ENCODE measurements around the gene KYNU.
"Not testable (repeated sequence)": the region's sequence is repeated elsewhere in the genome, so short reads cannot be mapped to it uniquely, and the experiment has no call there.

Gene KYNU

DNA sequence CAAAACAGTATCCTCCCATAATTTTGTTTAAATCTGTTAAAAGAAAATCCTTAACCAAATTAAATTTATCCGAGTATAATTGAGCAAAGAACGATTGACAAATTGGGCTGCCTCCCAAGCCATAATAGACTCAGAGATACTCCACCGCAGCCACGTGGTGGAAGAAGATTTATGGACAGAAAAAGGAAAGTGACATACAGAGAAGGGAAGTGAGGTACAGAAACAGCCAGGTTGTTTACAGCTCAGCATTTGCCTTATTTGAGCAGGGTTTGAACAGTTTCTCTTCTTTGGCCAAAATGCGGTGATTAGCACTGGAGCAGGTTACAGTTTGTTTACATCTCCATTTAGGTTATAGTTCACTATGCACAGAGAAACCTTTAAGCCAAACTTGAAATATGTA, 60.8 kb downstream of the KYNU start:
- Histone ChIP-seq H3K9me3 (ENCODE audit: control insufficient read depth, insufficient read depth, low read length) (no peaks in the 10 kb centered on the region), H3K4me1 (ENCODE audit: control insufficient read depth, insufficient read depth, low read length) (no peaks in the 10 kb centered on the region), H3K27me3 (ENCODE audit: control insufficient read depth, insufficient read depth, low read length) (0 out of 2 replicates have a peak, but pooled peaks cover 1% of the 10 kb centered on the region), H3K36me3 (ENCODE audit: control insufficient read depth, insufficient read depth, low read length) (no peaks in the 10 kb centered on the region), H3K27ac (ENCODE audit: low read length) (no peak overlapping the region), H3K4me3 (ENCODE audit: low read length) (no peak overlapping the region)
- no CpG with 5 or more reads among the region's 5 CpGs for WGBS (ENCODE audit: insufficient coverage, insufficient read length)
- no peak for DNase-seq (ENCODE audit: low read depth, low spot score)

DNA sequence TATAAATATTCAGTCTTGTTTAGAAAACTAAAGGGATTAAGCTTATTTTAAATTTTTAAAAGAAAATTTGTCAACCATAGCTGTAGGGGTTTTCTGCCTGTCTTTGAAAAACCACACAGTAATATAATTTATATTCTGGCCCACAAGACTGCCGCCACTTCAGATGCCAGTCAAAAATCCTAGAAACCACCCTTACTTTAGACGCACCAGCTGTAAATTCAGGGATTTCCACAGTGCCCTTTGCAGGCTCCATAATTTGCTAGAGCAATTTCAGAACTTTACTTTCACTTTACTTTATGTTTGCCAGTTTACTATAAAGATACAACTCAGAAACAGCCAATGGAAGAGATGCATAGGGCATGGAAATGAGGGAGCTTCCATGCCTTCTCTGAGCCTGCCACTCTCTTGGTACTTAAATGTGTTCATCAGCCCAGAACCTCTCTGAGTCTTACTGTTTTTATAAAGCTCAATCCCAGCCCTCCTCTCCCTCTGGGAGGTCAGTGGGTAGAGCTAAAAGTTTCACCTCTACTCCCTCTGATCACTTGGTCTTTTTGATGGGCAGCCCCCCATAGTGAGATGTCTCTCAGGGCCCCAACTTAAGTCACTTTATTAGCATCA, 63.3 kb downstream of the KYNU start:
- DNase-seq (ENCODE audit: low read depth, low spot score): no peak
- no CpG with 5 or more reads among the region's 2 CpGs for WGBS (ENCODE audit: insufficient coverage, insufficient read length)
- Histone ChIP-seq H3K9me3 (ENCODE audit: control insufficient read depth, insufficient read depth, low read length) (no peaks in the 10 kb centered on the region), H3K4me3 (ENCODE audit: low read length) (no peak overlapping the region), H3K36me3 (ENCODE audit: control insufficient read depth, insufficient read depth, low read length) (no peaks in the 10 kb centered on the region), H3K4me1 (ENCODE audit: control insufficient read depth, insufficient read depth, low read length) (no peaks in the 10 kb centered on the region), H3K27me3 (ENCODE audit: control insufficient read depth, insufficient read depth, low read length) (0 out of 2 replicates have a peak, but pooled peaks cover 1% of the 10 kb centered on the region), H3K27ac (ENCODE audit: low read length) (no peak overlapping the region)

DNA sequence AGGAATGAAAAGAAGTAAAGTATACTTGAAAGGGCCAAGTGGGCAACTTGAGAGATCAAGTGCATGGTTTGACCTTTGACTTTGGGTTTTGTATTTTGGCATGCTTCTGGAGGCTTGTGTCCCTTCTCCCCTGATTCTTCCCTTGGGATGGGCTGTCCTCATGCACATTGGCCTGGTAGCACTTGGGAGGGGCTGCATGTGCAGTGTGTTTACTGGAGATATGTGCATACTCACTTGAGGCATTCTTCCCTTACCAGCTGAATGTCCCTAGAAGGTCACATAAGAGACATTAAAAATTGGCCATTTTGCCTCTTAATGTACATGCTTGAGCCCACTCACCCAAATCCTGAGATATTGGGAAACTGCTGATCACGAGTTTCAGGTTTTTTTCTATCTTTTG, 65.2 kb downstream of the KYNU start:
- Histone ChIP-seq H3K4me3 (ENCODE audit: low read length) (no peak overlapping the region), H3K27me3 (ENCODE audit: control insufficient read depth, insufficient read depth, low read length) (no peaks in the 10 kb centered on the region), H3K9me3 (ENCODE audit: control insufficient read depth, insufficient read depth, low read length) (no peaks in the 10 kb centered on the region), H3K4me1 (ENCODE audit: control insufficient read depth, insufficient read depth, low read length) (no peaks in the 10 kb centered on the region), H3K36me3 (ENCODE audit: control insufficient read depth, insufficient read depth, low read length) (no peaks in the 10 kb centered on the region), H3K27ac (ENCODE audit: low read length) (no peak overlapping the region)
- WGBS (ENCODE audit: insufficient coverage, insufficient read length): no CpG with 5 or more reads among the region's 1 CpG
- DNase-seq (ENCODE audit: low read depth, low spot score): no peak

DNA sequence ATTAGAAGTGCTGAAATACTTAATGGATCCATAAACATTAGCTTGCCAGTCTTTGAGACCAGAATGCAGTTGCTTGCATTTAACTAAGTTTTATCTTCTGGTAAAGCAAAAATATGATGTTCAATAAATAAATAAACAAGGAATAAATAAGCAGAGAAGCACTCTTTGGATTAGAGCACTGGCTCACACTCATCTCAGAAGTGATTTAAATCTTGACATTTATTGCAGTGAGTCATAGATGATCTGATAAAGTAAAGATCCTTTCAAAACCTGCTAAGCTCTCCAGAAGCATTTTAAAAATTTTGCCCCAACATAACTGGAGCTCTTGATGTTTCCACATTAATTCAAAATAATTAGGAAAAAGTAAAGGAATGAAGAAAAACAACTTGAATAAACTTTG, 66.8 kb downstream of the KYNU start:
- no peaks in the 10 kb centered on the region for H3K4me1 ChIP-seq (ENCODE audit: control insufficient read depth, insufficient read depth, low read length)
- no peaks in the 10 kb centered on the region for H3K36me3 ChIP-seq (ENCODE audit: control insufficient read depth, insufficient read depth, low read length)
- no peak for DNase-seq (ENCODE audit: low read depth, low spot score)
- H3K9me3 ChIP-seq (ENCODE audit: control insufficient read depth, insufficient read depth, low read length): no peaks in the 10 kb centered on the region; the same call in 1 of the 2 replicates
- H3K27me3 ChIP-seq (ENCODE audit: control insufficient read depth, insufficient read depth, low read length): no peaks in the 10 kb centered on the region
- H3K4me3 ChIP-seq (ENCODE audit: low read length): no peak overlapping the region
- H3K27ac ChIP-seq (ENCODE audit: low read length): no peak overlapping the region

DNA sequence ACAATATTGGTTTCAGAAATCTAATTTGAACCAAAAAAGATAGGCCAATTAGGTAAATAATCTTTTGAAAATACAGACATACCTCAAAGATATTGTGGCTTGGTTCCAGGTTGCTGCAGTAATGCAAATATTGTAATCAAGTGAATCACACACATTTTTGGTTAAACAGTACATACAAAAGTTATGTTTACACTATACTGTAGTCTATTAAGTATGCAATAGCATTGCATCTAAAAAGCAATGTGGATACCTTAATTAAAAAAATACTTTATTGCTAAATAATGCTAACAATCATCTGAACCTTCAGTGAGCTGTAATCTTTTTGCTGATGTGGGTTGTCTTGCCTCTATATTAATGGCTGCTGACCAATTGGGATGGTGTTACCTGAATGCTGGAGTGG, 67.3 kb downstream of the KYNU start:
- no peaks in the 10 kb centered on the region for H3K4me1 ChIP-seq (ENCODE audit: control insufficient read depth, insufficient read depth, low read length)
- H3K4me3 ChIP-seq (ENCODE audit: low read length): no peak overlapping the region
- H3K27me3 ChIP-seq (ENCODE audit: control insufficient read depth, insufficient read depth, low read length): no peaks in the 10 kb centered on the region
- no peaks in the 10 kb centered on the region for H3K36me3 ChIP-seq (ENCODE audit: control insufficient read depth, insufficient read depth, low read length)
- H3K27ac ChIP-seq (ENCODE audit: low read length): no peak overlapping the region
- DNase-seq (ENCODE audit: low read depth, low spot score): no peak
- no peaks in the 10 kb centered on the region; the same call in 1 of the 2 replicates for H3K9me3 ChIP-seq (ENCODE audit: control insufficient read depth, insufficient read depth, low read length)

DNA sequence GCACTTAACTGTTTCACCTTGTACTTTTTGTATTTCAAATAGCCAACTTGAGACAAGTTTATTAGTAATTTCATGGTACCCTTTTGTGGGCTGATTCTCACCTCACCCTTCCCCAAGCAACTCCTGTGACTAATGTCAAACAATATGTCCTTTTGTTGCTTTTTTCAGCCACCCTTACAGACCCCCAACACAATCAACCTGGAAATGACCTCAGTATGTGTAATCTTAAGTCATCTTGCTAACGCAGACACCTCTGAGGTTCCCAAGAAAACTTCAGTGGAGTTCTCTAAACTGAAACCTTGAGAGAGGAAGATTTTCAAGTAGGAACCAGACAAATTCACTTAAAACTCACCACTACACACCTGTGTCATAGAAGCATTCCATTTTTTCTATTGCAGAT, 69.5 kb downstream of the KYNU start:
- Histone ChIP-seq H3K27ac (ENCODE audit: low read length) (no peak overlapping the region), H3K27me3 (ENCODE audit: control insufficient read depth, insufficient read depth, low read length) (no peaks in the 10 kb centered on the region), H3K9me3 (ENCODE audit: control insufficient read depth, insufficient read depth, low read length) (no peaks in the 10 kb centered on the region; the same call in 1 of the 2 replicates), H3K4me1 (ENCODE audit: control insufficient read depth, insufficient read depth, low read length) (no peaks in the 10 kb centered on the region), H3K4me3 (ENCODE audit: low read length) (no peak overlapping the region), H3K36me3 (ENCODE audit: control insufficient read depth, insufficient read depth, low read length) (no peaks in the 10 kb centered on the region)
- no CpG with 5 or more reads among the region's 1 CpG for WGBS (ENCODE audit: insufficient coverage, insufficient read length)
- DNase-seq (ENCODE audit: low read depth, low spot score): no peak

DNA sequence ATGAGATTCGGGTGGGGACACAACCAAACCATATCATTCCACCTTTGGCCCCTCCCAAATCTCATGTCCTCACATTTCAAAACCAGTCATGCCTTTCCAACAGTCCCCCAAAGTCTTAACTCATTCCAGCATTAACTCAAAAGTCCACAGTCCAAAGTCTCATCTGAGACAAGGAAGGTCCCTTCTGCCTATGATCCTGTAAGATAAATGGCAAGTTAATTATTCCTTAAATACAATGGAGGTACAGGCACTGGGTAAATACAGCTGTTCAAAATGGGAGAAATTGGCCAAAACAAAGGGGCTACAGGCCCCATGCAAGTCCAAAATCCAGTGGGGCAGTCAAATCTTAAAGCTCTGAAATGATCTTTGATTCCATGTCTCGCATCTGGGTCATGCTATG, 71.3 kb downstream of the KYNU start:
- not testable (repeated sequence) for DNase-seq (ENCODE audit: low read depth, low spot score); H3K36me3 ChIP-seq (ENCODE audit: control insufficient read depth, insufficient read depth, low read length)
- no CpG with 5 or more reads among the region's 2 CpGs for WGBS (ENCODE audit: insufficient coverage, insufficient read length)

DNA sequence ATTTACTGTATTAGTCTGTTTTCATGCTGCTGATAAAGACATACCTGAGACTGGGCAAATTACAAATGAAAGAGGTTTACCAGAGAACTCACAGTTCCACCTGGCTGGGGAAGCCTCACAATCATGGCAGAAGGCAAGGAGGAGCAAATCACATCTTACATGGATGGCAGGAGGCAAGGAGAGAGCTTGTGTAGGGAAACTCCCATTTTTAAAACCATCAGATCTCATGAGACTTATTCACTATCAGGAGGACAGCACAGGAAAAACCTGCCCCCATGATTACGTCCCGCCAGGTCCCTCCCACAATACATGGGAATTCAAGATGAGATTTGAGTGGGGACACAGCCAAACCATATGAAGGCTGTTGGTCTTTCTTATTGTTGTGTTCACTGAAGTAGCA, 72.9 kb downstream of the KYNU start:
- not testable (repeated sequence) for H3K36me3 ChIP-seq (ENCODE audit: control insufficient read depth, insufficient read depth, low read length); H3K4me1 ChIP-seq (ENCODE audit: control insufficient read depth, insufficient read depth, low read length); H3K27me3 ChIP-seq (ENCODE audit: control insufficient read depth, insufficient read depth, low read length); H3K27ac ChIP-seq (ENCODE audit: low read length); DNase-seq (ENCODE audit: low read depth, low spot score); H3K4me3 ChIP-seq (ENCODE audit: low read length); H3K9me3 ChIP-seq (ENCODE audit: control insufficient read depth, insufficient read depth, low read length)
- no CpG with 5 or more reads among the region's 2 CpGs for WGBS (ENCODE audit: insufficient coverage, insufficient read length)

More for the DNA sequence above, 71.3 kb downstream of the KYNU start:
- not testable (repeated sequence) for H3K4me1 ChIP-seq (ENCODE audit: control insufficient read depth, insufficient read depth, low read length); H3K4me3 ChIP-seq (ENCODE audit: low read length); H3K9me3 ChIP-seq (ENCODE audit: control insufficient read depth, insufficient read depth, low read length); H3K27ac ChIP-seq (ENCODE audit: low read length); H3K27me3 ChIP-seq (ENCODE audit: control insufficient read depth, insufficient read depth, low read length)

DNA sequence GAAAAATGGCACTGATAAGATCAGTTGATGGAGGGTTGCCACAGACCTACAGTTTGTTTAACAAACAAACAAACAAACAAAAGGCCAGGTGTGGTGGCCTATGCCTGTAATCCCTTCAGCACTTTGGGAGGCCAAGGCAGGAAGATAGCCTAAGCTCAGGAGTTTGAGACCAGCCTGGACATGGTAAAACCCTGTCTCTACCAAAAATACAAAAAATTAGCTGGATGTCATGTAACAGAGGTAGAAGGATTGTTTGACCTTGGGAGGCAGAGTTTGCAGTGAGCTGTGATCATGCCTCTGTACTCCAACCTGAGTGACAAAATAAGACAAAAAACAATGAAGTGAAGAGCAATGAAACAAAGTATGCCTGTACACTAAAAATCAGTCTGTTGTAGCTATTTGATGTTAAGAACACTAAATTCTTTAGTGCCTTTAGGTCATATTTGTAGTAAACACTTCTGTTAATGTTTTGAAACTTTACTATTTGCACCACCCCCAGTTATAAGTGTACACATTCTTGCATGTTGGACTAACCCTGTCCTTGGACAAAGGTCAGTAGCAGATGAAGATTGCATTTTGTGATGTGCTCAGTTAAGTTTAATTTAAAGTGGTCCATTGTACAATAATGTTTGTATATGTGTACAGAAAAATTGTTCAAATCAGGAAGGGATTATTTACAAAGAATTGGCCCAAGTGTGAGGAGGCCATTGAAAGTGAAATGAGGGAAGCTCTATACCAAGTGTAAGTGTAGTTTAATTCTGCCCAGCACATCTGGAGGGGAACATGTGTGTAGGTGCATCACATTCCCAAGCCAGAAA, 73.9 kb downstream of the KYNU start:
- Histone ChIP-seq H3K4me1 (ENCODE audit: control insufficient read depth, insufficient read depth, low read length) (no peaks in the 10 kb centered on the region), H3K27me3 (ENCODE audit: control insufficient read depth, insufficient read depth, low read length) (no peaks in the 10 kb centered on the region), H3K9me3 (ENCODE audit: control insufficient read depth, insufficient read depth, low read length) (no peaks in the 10 kb centered on the region; the same call in 1 of the 2 replicates), H3K27ac (ENCODE audit: low read length) (no peak overlapping the region), H3K4me3 (ENCODE audit: low read length) (no peak overlapping the region), H3K36me3 (ENCODE audit: control insufficient read depth, insufficient read depth, low read length) (no peaks in the 10 kb centered on the region)
- no peak for DNase-seq (ENCODE audit: low read depth, low spot score)

DNA sequence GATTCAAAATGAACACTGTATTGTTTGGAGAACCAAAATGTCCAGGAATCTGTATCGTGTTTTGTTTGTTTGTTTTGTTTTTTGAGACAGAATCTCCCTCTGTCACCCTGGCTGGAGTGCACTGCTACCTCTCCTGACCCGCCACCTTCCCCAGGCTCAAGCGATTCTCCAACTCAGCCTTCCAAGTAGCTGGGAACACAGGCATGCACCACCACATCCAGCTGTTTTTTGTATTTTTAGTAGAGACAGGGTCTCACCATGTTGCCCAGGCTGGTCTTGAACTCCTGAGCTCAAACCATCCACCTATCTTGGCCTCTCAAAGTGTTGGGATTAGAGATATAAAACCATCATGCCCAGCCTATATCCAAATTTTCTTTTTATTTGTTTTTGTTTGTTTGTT, 74.6 kb downstream of the KYNU start:
- Histone ChIP-seq H3K36me3 (ENCODE audit: control insufficient read depth, insufficient read depth, low read length) (no peaks in the 10 kb centered on the region), H3K27me3 (ENCODE audit: control insufficient read depth, insufficient read depth, low read length) (no peaks in the 10 kb centered on the region), H3K27ac (ENCODE audit: low read length) (no peak overlapping the region), H3K4me3 (ENCODE audit: low read length) (no peak overlapping the region), H3K9me3 (ENCODE audit: control insufficient read depth, insufficient read depth, low read length) (no peaks in the 10 kb centered on the region; the same call in 1 of the 2 replicates), H3K4me1 (ENCODE audit: control insufficient read depth, insufficient read depth, low read length) (no peaks in the 10 kb centered on the region)
- no peak for DNase-seq (ENCODE audit: low read depth, low spot score)
- WGBS (ENCODE audit: insufficient coverage, insufficient read length): no CpG with 5 or more reads among the region's 3 CpGs
